Pancreas (tissue), 10 donors: ENCODE results near the gene AP1M2. TPM values are rescaled to one million over a fixed set of nuclear protein-coding genes. Genes with fewer than 3 reads are reported as not detected.

Experiments used
- ATAC-seq, 4 donors: fragments of 200-7000 bp; cut with Tn5 transposase; one replicate each; pipeline versions ENCODE4 v1.8.0 to v1.9.1; 2020; ENCODE audit warnings: mild to moderate bottlenecking in 4 of 4, moderate library complexity in 4 of 4
- DNase-seq, 6 donors: peaks; one replicate each; pipeline ENCODE4 v3.0.0-alpha.2; 2020
- FAIRE-seq: peaks from 2 replicates; lab custom pipeline; 2012; peaks lifted over from hg19 to GRCh38; lab: Jason Lieb, UNC
- H3K27ac ChIP-seq, 4 donors: fragments of 200-600 bp; sonication (generic); 1 replicate in 3 of 4; 2 replicates in 1 of 4; pipeline versions ENCODE4 v1.5.0 to v1.8.0; 2020
- H3K27me3 ChIP-seq, 4 donors: fragments of 200-600 bp; one replicate each; pipeline ENCODE4 v1.8.0; 2021
- H3K36me3 ChIP-seq, 3 donors: fragments of 200-600 bp; sonication (generic) in 1 of 3; one replicate each; pipeline versions ENCODE4 v1.5.0 to v1.8.0; 2020 to 2021
- H3K4me1 ChIP-seq, 3 donors: fragments of 200-600 bp; one replicate each; pipeline ENCODE4 v1.8.0; 2021
- H3K4me3 ChIP-seq, 4 donors: fragments of 200-600 bp; sonication (generic) in 2 of 4; one replicate each; pipeline versions ENCODE4 v1.5.0 to v1.8.0; 2020 to 2021
- H3K9me3 ChIP-seq, 4 donors: fragments of 200-600 bp; one replicate each; pipeline ENCODE4 v1.8.0; 2021
- WGBS, 2 donors: extraction: QIAGEN DNeasy Blood & Tissue Kit; methylation state at CpG; one replicate each; pipeline ENCODE4 v1.1.7; 2013; 5-methylcytosine and 5-hydroxymethylcytosine counted together
- intact Hi-C, 3 donors: fragments of 100-400 bp; cut with DNase I; formaldehyde crosslinking; loops; one replicate each; pipeline versions ENCODE4 v1.11.1 to v1.14.2; 2022
- polyA plus RNA-seq, 2 donors: library from polyadenylated mRNA; stranded (reverse); fragments of 200-250 nt; gene quantifications; one replicate each; pipeline ENCODE4 v1.2.3, GENCODE V29; 2013
- total RNA-seq, 6 donors: library from RNA; stranded (reverse); fragmentation: NEBNext Ultra II Directional in 4 of 6; extraction: Animal tissue kit (Norgen Biotek cat#: 25700) in 4 of 6; gene quantifications; one replicate each; pipeline versions ENCODE4 v1.2.1 to v1.2.4, GENCODE V29; 2021 to 2023
- TF ChIP-seq, protein P1 (sequence below), 4 donors: fragments of 200-600 bp; sonication (generic) in 3 of 4; IDR thresholded peaks; one replicate each; pipeline versions ENCODE4 v1.5.0 to v1.8.0; 2021; ENCODE audit warnings: antibody characterized with exemption in 4 of 4
- donor health status: healthy with polysubstance abuse.
- donor health status: DM: no; HTN: no; CAD: no; lungs with moderate emphysema.
- donor health status: DM: no; HTN: no; CAD: no.
- donor health status: control.
- donor health status: control.
- donor health status: Bipolar disorder and iron deficiency.
- donor health status: DM: yes; HTN: yes; CAD: no.
- donor health status: DM: no; HTN: no; CAD: no.
- donor health status: DM: no; HTN: no; CAD: no.
- donor health status: DM: yes; HTN: yes; CAD: no.

Gene AP1M2
- total and polyA plus RNA-seq, 8 donors, result 32.2 to 57.6 (median 44.0) TPM

DNA sequence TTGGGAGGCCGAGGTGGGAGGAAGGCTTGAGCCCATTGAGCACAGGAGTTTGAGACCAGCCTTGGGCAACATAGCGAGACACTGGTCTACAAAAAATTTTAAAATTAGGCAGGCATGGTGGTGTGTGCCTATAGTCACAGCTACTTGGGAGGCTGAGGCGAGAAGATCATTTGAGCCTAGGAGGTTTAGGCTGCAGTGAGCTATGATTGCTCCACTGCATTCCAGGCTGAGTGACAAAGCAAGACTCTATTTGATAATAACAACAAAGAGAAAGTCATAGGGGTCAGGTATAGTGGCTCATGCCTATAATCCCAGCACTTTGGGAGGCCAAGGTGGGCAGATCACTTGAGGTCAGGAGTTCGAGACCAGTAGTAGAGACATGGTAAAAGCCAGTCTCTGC, 33.7 kb upstream of the AP1M2 start:
- H3K9me3 ChIP-seq, result no peaks in the 10 kb centered on the region
- peaks cover 6 to 10% (median 8%) of the 10 kb centered on the region in 3 donors for H3K4me1 ChIP-seq
- FAIRE-seq (no peak), ATAC-seq (no peak), DNase-seq (no peak)
- intact Hi-C loops, result no loop called here
- H3K4me3 ChIP-seq, result no peak overlapping the region
- 93 to 95% methylated on average over 4 of the region's 4 CpGs for WGBS, 2 donors
- TF ChIP-seq, protein P1, sequence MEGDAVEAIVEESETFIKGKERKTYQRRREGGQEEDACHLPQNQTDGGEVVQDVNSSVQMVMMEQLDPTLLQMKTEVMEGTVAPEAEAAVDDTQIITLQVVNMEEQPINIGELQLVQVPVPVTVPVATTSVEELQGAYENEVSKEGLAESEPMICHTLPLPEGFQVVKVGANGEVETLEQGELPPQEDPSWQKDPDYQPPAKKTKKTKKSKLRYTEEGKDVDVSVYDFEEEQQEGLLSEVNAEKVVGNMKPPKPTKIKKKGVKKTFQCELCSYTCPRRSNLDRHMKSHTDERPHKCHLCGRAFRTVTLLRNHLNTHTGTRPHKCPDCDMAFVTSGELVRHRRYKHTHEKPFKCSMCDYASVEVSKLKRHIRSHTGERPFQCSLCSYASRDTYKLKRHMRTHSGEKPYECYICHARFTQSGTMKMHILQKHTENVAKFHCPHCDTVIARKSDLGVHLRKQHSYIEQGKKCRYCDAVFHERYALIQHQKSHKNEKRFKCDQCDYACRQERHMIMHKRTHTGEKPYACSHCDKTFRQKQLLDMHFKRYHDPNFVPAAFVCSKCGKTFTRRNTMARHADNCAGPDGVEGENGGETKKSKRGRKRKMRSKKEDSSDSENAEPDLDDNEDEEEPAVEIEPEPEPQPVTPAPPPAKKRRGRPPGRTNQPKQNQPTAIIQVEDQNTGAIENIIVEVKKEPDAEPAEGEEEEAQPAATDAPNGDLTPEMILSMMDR (IDR thresholded peaks at IDR 0.05), result no peak
- H3K27me3 ChIP-seq, result no peaks in the 10 kb centered on the region
- H3K27ac ChIP-seq, result no peak overlapping the region
- no peaks in the 10 kb centered on the region for H3K36me3 ChIP-seq

DNA sequence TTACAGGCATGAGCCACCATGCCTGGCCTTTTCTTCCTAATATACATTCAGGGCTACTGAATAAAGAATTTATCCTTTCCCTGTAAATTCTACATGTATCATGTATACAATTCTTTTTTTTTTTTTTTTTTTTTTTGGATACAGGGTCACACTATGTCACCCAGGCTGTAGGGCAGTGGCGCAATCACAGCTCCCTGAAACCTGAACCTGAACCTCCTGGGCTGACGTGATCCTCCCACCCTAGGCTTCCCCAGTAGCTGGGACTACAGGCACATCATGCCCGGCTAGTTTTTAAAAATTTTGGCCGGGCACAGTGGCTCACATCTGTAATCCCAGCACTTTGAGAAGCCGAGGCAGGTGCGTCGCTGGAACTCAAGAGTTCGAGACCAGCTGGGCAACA, 31.7 kb upstream of the AP1M2 start:
- H3K9me3 ChIP-seq, result no peaks in the 10 kb centered on the region
- H3K27ac ChIP-seq, result no peak overlapping the region
- no peaks in the 10 kb centered on the region for H3K36me3 ChIP-seq
- WGBS, 2 donors, result 86 to 92% methylated on average over 8 of the region's 8 CpGs
- TF ChIP-seq, protein P1 (IDR thresholded peaks at IDR 0.05), result no peak
- DNase-seq (no peak), ATAC-seq (no peak), FAIRE-seq (no peak)
- intact Hi-C loops, result no loop called here
- no peak overlapping the region for H3K4me3 ChIP-seq
- H3K4me1 ChIP-seq, result no peaks in the 10 kb centered on the region
- H3K27me3 ChIP-seq, result no peaks in the 10 kb centered on the region

DNA sequence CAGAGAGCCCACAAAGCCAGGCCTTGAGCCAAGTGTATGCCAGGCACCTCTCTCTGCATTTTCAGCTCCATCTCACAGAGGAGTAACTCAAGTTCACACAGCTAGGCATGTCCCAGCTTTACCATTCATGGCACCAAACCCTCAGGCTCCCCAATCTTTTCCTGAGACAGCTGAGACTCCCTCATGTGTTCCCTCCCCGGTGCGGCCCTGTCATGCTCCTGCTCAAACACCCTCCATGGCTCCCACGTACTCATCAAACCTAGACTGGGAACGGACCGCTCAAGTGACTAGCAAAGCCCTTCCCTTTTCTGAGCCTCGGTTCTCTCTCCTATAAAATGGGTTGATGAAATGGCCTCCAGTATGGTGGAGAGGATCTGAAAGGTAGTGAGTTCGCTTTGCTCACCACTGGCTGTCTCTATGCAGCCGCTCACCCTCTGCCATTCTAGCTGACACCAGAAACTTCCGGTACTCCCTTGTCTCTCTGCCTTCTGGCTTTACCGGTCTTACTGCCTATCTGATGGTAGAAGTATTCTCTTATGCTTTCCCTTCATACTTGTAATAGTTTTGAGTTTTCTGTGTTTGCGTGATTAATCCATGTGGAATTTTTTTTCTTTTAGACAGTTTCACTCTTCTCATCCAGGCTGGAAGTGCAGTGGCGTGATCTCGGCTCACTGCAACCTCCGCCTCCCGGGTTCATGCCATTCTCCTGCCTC, 30.5 kb upstream of the AP1M2 start:
- WGBS, 2 donors, result 79 to 81% methylated on average over 15 of the region's 15 CpGs
- peak overlapping the region in 1 of 4 donors; percentile 33 for H3K27ac ChIP-seq
- peaks cover 5 to 9% (median 7%) of the 10 kb centered on the region in 3 donors for H3K4me1 ChIP-seq
- no peaks in the 10 kb centered on the region for H3K27me3 ChIP-seq
- FAIRE-seq (no peak), DNase-seq (no peak), ATAC-seq (peak in 2 of 4 donors; percentile 33 to 50)
- TF ChIP-seq, protein P1 (IDR thresholded peaks at IDR 0.05), result no peak
- intact Hi-C loops, result no loop called here
- no peak overlapping the region for H3K4me3 ChIP-seq
- H3K9me3 ChIP-seq, result no peaks in the 10 kb centered on the region
- no peaks in the 10 kb centered on the region for H3K36me3 ChIP-seq

DNA sequence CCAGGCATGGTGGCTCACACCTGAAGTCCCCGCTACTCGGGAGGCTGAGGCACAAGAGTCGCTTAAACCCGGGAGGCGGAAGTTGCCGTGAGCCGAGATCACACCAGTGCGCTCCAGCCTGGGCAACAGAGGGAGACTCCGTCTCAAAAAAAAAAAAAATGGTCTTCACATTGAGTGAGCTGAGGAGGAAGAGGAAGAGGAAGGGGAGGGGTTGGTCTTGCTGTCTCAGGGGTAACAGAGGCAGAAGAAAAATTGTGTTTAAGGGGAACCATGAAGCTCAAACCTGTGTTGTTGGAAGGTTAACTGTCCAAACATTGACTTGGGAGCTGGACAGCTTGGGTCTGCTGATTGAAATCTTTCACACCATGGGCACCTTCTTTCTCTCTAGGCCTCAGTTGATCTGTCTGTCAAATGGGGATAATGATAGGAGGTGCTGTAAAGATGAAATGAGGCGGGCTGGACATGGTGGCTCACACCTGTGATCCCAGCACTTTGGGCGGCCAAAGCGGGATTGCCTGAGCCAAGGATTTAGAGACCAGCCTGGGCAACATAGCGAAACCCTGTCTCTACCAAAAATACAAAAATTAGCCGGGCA, 28.4 kb upstream of the AP1M2 start:
- H3K4me1 ChIP-seq, result peaks cover 7 to 15% (median 9%) of the 10 kb centered on the region in 3 donors
- H3K4me3 ChIP-seq, result no peak overlapping the region
- H3K36me3 ChIP-seq, result no peaks in the 10 kb centered on the region
- WGBS, 2 donors, result 92 to 95% methylated on average over 14 of the region's 14 CpGs
- H3K27ac ChIP-seq, result no peak overlapping the region
- no peaks in the 10 kb centered on the region for H3K9me3 ChIP-seq
- no peak for DNase-seq
- TF ChIP-seq, protein P1 (IDR thresholded peaks at IDR 0.05), result no peak
- no peaks in the 10 kb centered on the region for H3K27me3 ChIP-seq
- no peak for ATAC-seq
- no peak for FAIRE-seq
- intact Hi-C loops, result no loop called here
